GM23248 (cell line): ENCODE results near the gene APPBP2.
"Not testable (repeated sequence)": the region's sequence is repeated elsewhere in the genome, so short reads cannot be mapped to it uniquely, and the experiment has no call there.

Experiments used
- EZH2 ChIP-seq: fragments of 200-600 bp; sonication (generic); IDR thresholded peaks from 2 replicates; pipeline ENCODE4 v1.6.1; 2018; ENCODE audit warnings: antibody characterized with exemption, mild to moderate bottlenecking; ENCODE audit not compliant: insufficient read depth, poor library complexity, severe bottlenecking
- EZH2phosphoT487 ChIP-seq: fragments of 200-600 bp; sonication (generic); IDR thresholded peaks from 2 replicates; pipeline ENCODE4 v1.6.1; 2018; ENCODE audit warnings: antibody characterized with exemption, moderate library complexity, mild to moderate bottlenecking, low read depth; ENCODE audit not compliant: insufficient read depth

DNA sequence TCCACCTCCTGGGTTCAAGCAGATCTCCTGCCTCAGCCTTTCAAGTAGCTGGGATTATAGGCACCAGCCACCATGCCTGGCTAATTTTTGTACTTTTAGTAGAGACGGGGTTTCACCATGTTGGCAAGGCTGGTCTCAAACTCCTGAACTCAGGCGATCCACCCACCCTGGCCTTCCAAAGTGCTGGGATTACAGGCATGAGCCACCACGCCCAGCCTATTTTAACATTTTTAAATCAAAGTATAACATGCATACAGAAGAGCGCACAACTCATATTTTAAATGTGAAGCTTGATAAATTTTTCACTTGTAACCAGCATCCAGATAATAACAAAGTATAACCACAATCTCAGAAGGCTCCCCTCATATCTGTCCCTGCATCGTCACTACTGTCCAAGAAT, 10.8 kb downstream of the APPBP2 start:
- not testable (repeated sequence) for TF ChIP-seq EZH2, EZH2phosphoT487
